HG02938 (cell line): ENCODE data around the gene TMEM108.

Source experiments
- ATAC-seq: cut with Tn5 transposase; IDR thresholded peaks from one replicate; pipeline ENCODE4 v1.9.1; 2021; ENCODE audit warnings: mild to moderate bottlenecking, moderate library complexity; ENCODE audit not compliant: unreplicated experiment

Gene TMEM108

DNA sequence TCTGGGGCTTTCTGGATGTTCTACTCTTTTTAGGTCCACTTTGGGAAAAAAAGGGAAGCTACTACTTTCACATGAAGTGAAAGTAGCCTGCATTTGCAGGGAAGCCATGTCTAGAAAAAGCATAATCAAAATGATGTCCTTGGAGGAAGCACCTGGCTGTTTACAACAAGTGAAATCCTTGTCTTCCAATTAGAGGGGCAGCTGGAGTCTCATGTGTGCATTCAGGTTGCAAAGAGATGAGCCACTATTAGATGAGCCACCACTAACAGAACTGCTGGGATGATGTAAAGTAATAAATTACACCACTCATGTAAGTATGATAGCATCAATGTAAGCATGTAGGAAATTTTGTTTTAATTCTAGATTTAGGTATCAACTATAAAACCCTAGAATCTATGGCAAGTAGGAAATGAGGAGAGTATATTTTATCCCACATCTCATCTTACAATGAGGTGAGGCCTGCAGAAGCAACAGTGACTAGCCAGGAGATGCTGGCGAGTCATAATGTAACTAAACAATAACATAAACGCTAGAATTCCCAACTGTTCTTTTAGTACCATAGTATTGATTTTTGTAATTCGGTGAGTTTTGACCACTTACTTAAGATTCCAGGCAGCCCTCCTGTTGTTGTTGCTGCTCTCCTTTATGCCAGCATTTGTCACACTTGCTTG is 75.9 kb downstream of the TMEM108 start:
- ATAC-seq, result no peak

DNA sequence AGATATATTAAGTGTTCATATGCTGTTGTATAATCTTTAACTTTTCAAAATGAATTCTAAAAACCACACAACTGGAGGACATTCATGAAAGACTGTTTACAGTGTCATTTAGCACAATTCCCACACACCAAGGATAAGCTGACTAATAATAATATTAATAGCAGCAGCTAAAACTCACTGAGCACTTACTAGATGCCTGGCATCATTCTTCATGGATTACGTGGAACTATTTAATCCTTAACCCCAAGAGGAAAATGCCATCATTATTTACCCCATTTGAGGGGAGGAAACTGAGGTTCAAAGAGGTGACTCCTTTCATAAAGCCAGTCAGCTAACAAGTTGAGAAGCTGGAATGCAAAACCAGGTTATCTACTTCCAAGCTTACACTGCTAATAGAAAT is 77.0 kb downstream of the TMEM108 start:
- no peak for ATAC-seq

DNA sequence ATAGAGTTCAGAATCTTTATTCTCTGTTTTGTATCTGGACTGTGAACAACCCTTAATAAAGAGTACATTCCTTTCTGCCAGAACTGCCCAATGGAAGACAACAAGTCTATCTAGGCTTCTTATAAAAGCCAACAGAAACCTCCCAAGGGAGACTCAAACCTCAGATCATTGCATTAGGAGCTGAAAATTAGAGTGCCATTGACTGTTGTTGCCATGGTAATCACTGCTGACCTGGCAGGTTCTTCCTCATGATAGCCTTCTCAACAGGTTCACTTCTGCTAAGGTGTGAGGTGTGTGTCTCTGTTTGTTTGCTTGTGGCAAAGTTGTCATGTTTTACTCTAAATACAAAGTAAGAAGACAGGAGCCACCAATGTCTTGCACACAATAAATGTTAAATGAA is 79.2 kb downstream of the TMEM108 start:
- ATAC-seq, result no peak

DNA sequence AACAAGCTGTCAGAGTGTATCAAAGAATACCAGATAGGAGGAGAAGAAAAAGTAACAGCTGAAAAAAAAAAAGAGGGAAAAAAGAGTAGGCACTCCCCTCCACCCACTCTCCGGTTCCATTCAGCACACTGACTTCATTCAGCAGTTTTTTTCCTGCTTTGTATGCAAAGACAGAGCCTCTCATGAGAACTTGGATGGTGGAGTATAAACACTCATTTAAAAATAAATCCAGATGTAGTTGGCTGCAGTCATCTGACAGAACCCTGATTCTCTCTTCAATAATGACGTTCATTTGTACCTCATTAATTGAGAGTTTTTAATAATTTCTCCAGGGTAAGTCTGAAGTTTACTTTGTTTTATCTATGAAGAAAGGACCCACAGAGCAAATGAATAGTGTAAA is 81.0 kb downstream of the TMEM108 start:
- no peak for ATAC-seq

DNA sequence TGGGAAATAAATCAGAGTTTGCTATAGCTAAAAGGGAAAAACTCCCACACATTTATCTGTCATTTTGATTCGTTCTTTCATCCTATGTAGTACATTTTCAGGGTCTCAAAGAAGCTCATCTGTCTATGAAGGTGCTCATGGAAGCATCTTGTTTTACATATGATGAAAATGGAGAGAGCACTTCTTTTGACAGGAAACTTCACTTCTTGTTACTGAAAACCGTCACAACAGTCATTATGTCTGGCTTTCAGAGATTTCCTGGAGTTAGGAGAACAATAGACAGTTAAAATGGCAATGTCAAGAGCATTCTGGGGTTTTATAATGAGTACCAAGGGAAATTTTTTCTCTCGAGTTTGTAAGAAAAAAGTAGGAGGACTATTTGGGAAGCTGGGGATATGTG is 83.3 kb downstream of the TMEM108 start:
- no peak for ATAC-seq

DNA sequence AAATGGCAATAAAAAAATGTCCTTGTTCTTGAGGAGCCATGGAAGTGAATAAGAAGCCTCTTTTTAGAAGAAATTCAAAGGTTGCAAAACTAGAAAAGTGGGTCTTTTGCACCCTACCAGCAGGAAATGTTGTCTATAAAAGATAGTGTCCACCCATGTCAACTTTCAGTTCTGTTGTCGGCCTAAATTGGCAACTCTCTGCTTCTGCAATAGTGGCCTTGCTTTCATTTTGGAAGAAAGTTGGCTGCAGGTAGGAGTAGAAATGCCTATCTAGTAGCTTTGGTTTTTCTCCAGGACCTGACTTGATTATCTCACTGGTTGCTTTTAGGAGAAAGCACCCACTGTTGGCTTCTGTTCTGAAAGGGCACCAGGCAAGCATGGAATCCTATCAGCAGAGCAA is 85.4 kb downstream of the TMEM108 start:
- ATAC-seq, result no peak

DNA sequence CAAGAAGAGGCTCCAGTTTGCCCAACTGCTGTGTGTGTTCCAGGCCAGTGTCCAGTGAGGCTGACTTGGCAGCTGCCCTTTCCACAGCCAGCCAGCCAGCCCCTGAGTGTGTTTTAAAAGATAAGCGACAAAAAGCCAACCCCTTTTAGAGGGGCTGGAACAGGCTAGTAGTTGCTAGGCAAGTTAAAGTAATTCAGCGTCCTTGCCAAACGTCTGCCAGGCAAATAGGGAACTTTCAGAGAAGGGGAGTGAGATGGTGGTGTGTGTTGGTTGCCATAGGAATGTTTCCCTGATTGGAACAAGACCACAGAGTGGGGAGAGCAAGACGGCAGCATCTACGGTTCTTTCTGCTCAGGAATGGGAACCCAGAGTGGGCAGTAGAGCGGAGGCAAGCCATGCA is 86.3 kb downstream of the TMEM108 start:
- ATAC-seq, result no peak

DNA sequence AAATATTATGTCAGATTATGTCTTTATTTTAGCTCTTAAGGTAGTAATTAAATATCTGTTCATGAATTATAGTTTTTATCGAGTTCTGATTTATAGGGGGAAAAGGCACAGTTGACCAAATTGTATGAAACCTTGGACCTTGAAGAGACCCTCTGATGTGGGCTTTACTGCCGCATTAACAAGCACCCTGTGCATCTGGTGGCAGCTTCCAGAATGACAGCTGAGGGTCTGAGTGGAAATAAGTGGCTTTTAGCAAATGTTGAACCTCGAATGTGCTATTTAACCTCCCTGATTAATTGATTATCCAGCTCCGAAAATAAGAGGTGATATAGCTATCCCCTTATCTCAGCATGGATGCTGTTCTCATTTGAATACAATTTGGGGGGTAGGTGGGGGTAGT is 87.0 kb downstream of the TMEM108 start:
- no peak for ATAC-seq

DNA sequence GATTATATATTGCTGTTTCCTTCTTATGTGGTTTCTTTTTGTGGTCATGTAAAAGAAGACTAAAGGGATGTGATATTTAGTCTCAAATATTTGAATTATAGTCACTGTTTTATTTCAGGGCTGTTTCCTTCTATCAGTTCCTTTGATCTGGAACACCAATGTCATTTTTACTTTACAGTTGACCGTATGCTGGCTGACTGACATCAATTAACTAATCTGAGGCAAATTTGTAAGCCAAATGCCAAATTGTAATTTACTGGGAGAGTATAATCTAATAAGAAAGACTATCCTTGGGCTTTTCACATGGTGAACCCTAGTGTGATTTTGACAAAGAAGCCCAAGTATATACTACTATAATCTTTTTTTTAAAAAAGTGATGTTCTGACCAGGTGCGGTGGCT is 87.6 kb downstream of the TMEM108 start:
- ATAC-seq, result no peak

DNA sequence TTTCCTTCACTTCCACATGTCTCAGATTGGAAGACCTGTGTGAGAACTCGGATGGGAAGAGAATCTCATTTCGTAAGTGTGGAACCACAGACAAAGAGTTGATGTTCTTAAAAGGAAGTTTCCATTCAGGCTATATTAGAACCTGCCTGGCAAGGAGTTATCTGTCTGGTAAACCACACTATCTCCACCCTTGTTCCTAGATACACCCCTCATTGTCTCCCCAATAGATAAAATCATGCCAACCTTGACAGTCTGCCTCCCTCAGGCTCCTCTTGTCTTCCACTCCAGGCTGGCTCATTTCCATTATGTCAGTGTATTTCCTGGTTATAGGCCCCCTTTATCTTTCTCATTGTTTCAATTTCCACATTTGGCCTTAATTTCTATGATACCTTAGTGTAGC is 89.2 kb downstream of the TMEM108 start:
- no peak for ATAC-seq

DNA sequence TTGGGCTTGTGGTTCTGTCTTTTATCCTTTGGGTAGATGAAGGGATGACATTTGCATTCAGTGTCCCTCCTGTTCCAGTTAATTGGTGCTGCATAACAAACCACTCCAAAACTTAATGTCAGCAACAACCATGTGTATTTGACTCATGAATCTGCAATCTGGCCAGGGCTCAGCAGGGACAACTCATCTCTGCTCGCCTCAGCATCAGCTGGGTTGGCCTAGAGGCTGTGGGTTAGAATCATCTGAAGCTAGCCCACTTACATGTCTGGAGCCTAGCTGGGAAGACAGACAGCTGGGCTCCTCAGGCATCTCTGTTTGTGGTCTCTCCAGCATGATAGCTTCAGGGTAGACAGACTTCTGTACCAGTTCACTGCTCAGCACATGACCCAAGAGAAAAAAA is 92.0 kb downstream of the TMEM108 start:
- no peak for ATAC-seq

DNA sequence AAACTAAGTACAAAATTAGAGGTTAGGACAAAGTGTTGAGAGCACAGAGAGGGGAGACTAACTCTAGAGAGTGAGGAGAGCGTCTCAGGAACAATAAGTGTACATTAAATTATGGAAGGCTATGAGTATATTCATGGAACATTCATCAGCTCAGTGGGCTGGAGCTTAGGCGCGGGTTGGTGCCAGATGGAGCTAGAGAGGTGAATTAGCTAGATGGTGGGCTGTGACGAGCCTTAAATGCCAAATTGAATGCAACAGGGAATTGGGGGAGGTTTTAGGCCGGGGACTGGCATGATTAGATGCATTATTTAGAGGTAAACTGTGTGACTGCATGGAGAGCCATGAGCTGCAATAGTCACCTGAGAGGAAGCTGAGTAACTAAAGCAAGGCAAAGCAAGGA is 97.1 kb downstream of the TMEM108 start:
- ATAC-seq, result no peak

DNA sequence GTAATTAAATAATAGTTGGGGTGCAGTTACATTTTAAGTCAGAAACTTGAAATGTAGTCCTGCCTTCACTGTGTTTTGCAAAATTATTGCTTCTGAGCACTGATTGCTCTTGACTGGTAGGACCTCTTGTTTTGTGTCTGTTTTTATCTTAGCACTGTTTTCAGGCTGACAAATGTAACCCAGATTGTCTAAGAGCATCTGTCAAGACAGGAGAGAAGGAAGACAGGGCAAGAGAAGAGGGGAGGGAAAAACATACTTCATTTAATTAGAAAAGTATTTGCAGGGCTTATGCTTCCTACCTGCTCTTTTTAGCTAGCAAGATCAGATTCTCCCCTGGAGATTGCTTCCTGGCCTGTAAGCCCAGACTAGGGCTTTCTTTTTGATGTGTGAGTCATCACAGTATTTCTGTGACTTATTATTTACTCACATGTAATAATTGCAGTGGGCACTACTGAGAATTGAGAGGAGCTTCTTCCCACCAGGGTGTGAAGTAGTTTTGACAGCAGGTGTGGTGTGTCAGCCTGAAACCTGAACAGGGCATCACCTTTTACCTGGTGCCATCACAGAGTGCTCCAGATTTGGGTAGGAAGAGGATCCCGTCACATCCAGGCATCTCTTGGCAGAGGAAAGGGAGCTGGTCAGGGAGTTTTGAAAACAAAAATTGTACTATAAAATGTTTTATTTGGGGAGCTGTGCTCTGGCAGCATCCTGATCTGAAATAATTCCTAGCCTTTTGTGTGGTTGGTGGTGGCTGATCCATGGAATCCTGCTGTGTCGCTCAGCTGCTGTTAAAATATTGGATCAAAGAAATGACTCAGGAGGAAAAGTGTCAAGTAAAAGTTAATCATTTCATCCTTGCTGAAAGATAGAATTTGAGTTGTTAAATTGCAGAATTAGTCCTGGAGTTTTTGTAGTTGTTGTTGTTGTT is 98.2 kb downstream of the TMEM108 start:
- peak; percentile 72 for ATAC-seq

DNA sequence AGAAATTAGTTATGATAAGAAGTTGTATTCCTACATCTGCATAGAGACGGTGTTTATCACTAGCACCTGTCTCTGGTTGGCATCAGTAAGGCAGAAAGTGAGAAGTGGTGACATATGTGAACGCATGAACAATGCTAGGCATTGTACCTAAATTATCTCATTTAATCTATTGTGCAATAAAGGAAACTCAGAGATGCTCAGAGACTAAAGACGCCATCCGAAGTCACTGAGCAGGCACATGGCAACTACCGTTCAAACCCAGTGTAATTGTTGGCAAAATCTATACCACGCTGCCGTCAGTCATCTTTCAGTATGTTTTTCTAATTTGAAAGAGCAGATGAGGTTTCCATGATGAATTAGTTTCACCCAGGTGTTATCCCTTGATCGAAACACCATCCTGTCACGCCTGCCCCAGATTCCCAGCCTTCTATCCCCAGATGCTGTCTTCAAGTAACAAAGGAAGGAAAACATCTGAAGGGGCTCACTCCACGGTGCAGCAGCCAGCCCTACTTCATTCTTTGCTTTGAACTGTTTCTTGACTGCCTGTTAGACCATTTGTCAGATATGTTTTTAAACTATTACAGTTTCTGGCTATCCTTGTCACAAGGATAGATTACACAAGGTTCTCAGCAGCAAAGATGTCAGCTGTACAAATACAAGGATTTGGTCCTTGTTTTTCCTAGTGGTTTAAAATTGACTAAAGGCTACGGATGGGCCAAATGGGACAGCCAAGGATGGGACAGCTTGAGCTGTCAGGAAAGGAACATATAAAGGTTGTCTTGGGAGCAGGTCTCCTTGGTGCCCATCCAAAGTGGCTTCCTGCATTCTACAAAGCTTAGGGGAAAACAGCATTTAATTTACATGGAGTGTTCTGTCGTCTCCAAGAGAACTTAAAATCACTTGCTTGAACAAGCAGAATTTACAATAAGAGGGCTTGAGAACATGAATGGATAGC is 99.1 kb downstream of the TMEM108 start:
- no peak for ATAC-seq

DNA sequence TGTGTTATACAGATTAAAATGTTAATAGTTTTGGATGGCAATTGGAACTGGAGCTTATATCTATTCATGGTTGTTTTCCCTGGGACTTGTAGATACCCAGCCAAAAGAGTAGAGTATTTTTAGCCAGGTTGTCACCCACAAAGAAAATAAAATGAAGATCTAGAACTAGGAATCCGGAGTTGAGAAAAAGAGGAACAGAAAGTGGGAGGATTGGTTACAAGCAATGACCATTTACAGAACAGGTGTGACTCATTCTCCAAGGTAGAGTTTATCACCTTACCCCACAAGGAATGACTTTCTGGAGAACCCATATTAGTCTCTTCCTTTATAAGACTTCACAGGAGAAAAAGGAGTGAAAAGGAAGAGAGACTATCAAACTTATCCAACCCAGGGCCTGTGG is 99.8 kb downstream of the TMEM108 start:
- ATAC-seq, result peak; percentile 90

DNA sequence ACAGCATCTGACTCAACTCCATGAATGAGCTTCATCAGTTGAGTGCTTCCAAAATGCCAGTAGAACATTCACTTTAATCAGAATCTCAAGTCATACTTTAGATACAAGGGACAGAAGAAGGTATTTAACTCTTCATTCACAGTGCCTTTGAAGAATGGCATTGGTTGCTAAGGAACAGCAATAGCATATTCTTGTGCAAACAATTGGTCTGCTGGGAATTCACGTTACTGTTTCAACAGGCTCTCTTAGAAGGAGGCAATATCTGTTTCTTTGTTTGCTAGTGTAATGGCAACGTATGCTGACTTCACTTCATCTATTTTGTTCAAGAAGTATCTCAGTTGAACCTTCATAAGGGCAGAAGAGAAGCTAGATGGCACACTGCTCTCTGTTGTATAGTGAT is 113.9 kb downstream of the TMEM108 start:
- ATAC-seq, result no peak

DNA sequence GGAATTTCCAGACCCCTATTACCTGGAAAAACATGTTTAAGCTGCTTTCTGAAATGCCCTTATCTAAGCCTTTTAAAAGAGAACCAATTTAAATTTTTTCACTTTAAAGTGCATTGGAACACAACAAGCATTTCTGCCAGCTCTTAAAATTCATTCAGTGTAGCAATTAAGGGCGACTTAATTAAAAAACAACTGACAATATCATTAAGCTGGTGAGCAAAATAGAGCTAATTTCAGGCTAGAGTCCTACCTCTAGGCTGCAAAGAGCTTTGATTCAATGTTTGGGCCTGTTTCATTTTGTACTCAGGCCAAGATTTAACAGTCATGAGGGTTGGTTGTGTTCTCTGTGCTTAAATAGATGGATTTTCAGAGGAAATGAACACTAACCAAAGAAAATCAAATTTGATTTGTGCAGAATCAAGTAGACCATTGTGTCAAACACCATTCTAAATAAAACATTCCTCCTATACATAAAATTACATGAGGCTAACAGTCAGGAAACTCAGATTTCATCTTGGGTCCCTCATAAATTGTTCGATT is 114.6 kb downstream of the TMEM108 start:
- no peak for ATAC-seq

DNA sequence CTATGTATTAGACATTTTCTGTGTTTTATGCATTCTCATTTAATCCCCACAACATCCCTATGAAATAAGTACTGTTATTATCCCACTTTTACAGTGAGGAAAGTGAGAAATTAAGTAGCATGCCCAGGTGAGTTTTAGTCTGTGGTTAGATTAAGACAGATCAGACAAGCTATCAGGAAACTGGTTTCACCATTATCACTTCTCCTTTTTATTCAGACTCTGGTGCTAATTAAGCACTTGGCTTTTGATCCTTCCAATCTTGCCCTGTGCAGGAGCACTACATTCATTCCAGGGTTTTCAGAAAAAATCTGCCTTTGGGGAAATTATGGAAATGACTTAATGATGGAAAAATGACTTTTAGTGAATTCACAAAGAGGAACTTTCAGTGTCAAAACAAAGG is 115.2 kb downstream of the TMEM108 start:
- ATAC-seq, result no peak

DNA sequence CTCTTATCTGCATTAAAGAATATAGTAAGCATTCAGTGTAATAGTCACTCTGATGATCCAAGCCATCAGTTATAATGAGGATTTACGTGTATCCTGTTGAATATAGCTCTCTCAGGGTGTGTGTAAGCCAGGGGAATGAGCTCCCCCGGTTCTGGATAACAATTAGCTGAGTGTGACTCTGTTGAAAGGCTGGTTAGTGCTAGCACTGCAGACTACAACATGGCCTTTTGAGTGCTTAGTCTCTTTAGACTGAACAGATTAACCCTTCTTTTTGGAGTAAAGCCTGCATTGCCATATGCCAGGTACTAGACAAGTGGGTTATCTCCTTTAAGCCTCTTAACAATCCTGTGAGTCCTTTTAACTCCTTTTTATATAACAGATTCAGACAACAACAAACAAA is 119.5 kb downstream of the TMEM108 start:
- ATAC-seq, result no peak

DNA sequence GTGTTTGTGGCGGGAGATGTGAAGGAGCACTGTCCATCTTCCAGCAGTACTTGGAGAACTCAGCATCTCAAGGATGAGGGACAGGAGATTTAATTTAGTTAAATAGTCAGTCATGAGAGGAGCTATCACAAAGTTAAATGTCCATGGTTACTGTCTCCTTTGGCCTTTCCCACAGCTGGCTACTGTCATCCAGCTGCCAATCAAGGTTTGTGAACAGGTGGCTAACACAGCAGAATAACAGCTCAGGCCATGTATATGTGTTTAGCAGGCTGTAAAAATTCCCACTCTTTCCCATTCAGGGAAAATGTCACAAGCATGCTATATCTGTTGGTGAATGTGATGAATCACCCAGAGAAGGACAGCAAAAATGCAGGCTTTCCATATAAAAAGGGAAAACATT is 120.5 kb downstream of the TMEM108 start:
- ATAC-seq, result no peak
